NOMO-1 treated with DMSO at 0.1 percent for 48 hours (cell line): Measurements from ENCODE around the gene SEBOX.

Experiments
- DNase-seq: peaks from one replicate; lab custom pipeline; 2025; ENCODE audit not compliant: unreplicated experiment; lab: John Stamatoyannopoulos, UW

The SEBOX gene

DNA sequence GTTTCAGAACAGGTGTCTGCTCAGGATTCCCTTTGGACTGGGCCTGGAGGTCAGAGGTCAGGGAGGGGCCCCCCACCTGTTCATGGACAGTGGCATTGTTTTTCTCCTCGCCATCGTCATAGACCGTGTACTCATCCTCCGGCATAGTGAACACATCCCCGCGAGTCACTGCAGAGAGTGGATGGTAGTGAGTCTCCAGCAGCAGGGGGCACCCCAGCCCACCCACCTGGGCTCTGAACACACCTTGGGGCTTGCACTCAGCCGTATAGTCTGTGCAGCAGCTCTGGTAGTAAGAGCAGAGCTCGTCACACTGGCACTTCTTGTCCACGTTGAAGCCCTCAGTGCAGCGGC, 4.7 kb upstream of the SEBOX start:
- no peak for DNase-seq

DNA sequence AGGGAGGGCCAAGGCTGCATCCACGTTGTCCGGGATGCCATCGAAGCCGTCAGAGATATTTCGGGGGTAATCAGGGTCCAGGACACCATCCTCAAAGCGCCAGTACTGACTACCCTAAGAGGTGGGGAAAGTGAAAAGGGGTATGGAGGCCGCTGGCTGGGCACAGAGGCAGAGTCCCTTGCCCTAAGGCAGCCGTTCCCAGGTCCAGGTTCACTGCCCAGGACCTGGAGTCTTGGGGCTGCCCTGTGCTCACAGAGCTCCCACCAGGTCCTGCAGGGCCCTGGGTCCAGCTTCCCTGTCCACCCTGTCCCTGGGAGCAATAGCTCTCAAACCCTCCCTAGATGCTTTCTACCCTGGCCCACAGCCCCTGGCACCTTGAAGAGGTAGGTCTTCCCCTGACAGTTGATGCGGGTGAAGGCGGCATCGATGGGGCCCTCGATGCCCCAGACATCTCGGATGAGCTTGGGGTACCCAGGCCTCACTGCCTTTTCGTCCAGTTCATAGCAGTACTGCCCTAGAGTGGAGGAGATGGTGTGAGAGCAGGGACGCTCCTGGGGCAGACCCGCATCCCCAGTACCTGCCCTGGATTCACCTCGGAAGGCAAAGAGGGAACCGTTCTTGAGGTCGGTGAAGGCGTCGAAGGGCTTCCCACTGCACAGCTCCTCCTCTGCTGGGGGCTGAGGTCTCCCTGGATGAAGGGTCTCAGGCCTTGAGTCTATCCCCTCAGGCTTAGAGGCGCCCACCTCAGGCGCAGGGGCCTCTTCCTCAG, 4.1 kb upstream of the SEBOX start:
- DNase-seq, result no peak

DNA sequence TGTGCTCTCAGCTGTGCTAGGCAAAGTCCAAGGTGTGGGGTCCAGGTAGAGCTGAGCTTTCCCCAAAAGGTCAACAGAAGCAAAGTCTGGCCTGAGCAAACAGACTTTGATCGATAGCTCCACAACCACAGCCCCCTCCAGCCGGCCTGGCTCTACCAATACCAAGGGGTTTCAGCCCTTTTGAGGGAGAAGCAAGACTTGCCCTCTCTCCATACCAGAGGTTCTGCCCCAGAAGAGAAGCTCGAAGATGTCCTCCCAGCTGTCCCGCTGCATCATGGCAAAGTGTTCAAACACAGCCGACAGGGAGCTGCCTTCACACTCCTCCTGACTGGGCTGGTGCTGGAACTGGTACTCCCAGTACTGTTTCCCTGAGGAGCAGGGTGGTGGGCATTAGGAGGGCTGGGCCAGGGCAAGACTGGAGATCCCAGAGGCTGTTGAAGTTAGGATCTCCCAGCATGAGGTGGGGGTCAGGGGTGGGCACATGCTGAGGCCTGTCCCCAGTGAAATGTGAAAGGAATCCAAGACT, 3.4 kb upstream of the SEBOX start:
- DNase-seq, result no peak

DNA sequence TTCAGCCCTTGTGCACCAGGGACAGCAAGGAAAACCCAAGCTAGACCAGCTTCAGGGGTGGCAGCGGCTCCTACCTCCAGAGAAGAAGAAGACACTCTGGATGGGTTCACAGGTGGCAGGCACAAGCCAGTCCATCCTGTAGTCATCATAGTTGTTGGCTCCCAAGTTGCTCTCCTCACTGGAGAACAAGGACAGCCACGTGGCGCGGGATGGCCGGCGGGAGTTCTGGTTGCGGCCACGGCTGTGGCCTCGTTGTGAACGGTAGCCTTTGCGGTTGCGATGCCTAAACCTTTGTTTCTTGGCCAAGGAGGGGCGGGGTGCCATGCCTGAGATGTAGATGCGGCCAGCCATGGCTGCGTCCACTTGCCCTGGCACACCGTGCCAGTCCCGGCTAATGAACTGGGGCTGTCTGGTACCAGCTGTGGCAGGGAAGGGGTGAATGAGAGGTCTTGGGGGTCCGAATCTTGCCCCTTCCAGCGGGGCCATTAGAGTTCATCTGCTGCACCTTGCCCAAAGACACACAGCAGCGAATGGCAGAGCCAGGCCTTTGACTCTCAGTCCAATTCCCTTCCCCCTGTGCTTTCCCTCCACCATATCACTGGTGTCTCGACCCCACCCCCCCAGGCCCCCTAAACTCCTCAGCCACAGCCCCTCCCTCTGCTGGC, 2.8 kb upstream of the SEBOX start:
- no peak for DNase-seq

DNA sequence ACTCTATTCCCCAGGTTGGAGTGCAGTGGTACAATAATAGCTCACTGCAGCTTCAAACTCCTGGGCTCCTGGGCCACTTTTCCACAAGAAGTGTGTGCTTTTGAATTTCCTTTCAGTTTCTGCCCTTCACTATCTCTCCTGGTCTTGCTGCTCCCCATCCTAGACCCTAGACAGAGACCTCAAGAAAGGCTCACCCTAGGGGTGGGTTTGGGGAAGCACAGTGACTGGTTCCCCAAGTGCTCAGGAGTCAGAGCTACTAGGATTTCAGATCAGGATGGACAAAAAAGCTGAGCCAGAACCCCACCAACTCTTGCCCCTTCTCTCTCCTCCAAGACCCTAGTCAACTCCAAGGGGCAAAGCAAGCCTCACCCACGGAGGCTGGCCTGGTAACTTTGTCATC, 1.6 kb upstream of the SEBOX start:
- DNase-seq, result no peak

DNA sequence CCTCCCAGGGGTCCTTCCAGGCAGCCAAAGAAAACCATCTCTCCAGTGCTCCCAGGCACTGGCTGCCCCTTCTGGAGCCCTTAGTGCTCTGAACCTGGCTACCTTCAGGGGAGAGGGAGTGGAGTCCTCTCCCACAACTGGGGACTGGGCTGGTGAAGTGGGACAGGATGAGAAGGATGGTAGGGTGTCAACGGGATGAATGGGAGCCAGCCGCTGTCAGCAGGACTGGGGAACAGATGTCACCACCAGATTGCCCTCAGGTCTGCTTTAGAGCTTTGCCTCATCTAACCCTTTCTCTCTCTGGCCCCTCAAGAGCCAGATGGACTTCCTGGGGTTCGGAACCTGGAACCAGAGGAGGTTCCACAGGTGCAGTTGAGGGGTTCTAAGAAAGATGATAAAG, 488 bp upstream of the SEBOX start:
- no peak for DNase-seq

DNA sequence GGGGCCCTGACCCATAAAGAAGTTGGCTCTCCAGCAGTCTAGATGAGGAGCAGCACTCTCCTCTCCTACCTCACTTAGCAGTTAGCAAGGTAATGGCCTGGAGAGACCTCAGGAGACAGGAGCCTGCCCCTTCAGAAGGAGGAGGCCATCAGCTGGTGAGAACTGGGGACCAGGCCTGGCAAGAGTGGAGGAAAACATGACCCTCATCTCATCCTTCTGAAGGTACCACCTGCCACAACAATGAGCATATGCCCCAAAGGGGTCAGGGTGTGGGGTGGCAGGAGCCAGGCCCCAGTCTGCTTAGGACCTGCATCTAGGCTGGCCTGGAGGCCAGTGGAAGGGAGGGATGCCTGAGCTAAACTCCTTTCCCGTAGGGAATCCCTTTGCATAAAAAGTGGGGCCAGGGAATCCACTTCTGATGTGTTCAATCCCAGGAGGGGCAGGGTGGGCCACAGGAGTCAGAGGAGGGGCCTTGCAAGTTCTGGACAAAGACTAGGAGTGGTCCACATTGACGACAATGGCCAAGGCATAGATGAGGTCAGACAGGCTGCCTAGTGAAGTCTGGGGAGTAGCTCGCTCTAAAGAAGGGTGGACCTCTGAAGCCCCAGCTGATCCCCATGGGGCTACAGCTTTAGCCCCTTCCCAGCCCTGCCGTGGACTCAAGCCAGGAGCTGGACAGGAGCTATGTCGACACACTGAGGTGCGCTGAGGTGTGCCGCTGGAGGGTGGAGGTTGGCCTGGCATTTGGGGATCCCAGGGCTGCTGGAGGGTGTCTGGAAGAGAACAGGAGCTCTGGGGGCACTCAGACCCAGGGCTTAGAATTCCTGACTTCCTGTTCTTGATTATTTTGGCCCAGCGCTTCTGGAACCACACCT, 986 bp downstream of the SEBOX start:
- DNase-seq, result no peak

DNA sequence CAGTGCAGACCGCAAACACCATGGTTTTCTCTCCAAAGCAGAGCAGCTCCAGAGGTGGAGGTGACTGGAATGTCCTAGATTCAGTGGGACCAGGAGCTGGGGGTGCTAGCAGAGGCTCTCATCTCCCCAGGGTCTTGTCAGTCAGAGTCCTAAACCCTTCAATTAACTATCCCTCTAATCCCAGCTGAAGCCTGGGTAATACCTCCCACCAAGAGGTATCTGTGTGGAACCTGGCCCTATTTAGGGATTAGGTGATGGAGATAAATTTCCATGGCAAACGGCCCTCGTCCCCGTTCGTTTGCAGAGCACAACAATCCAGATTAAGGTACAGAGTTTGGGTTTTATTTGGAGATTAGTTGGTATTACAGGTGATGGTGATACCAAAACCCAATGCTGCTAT, 1.8 kb downstream of the SEBOX start:
- no peak for DNase-seq

DNA sequence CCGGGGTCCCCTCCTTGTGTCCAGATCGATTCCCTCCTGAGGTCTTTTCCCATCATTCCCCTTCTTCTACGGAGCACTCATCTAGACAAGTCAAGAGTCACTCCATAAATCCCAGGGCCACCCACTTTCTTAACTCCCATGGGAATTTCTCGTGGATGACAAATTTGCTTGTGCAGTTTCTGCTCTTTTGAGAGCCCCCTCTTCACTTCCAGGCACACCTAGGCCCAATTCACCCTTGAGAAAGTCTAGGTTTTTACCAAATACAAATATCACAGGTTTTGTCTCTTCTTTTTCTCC, 7.2 kb downstream of the SEBOX start:
- no peak for DNase-seq

DNA sequence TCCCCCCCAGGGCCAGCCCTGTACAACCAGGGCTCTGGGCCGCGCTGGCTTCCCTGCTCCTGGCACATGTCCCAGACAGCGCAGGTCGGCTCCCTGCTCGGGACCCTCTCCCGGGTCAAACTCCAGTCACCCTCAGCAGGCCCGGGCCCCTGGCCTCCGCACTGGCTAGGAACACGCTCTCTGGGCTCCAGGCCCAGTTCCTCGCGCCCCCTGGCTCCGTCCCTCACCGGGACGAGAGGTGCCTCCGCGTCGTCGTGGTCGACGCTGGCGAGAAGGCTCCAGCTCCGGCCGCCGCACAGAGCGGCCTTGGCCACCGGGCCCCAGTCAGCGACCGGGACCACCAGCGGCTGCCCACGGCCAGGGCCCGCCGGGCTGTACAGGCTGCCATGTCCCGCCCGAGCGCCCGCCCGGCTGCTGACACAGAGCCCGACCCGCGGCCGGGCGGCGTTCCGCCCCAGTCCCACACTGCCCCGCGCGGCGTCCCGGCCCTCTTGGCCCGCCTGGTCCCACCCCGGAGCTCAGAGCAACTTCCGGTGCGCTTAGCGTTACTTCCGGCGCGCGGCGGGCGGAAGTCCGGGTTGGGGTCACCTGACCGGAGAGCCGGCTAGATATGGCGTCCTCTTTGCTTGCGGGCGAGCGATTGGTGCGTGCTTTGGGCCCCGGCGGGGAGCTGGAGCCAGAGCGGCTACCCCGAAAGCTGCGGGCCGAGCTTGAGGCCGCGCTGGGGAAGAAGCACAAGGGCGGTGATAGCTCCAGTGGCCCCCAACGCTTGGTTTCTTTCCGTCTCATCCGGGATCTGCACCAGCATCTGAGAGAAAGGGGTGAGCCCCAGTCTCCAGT, 7.7 kb downstream of the SEBOX start, which contains the start of gene POLDIP2:
TSS of gene POLDIP2 (minus strand) at position 467 of the 840 bp plus-strand sequence. CDS start at position 388, 79 bp downstream.
- peak; percentile 91 for DNase-seq

DNA sequence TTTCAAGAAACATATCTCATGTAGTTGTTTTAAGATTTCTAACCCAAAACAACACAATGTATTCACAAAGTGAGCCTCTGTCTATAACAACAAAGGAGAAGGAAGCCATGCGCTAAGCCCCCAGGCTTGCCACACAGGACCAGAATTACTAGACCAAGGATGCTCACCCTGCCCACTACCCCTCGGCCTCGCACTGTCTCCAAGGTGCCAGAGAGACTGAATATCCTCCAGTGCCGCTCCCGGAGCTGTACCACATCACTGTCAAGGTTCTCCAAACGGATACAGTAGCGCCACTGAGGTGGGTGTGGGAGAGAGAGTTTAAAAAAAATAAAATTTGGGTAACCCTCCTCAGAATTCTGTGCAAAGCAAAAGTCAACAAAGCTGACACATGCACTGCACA, 14.7 kb downstream of the SEBOX start:
- DNase-seq, result no peak

DNA sequence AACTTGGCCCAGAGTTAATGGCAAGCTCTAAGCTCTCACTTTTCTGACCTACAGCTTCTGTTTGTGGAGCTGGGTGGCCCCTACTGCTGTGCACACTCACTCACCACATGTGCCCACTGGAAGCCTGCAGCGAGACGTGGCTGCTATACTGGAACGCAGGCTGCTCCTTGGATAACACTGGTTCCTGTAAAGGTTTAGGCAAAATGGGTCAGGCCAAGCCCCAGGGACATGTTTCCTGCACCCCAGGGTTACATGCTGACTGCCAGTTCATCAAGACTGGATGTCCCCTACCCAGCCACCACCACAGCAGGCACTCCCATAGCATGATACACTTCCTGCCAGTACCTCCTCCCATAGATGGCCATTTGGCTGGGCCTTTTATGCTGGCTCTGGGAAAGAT, 16.0 kb downstream of the SEBOX start:
- no peak for DNase-seq

DNA sequence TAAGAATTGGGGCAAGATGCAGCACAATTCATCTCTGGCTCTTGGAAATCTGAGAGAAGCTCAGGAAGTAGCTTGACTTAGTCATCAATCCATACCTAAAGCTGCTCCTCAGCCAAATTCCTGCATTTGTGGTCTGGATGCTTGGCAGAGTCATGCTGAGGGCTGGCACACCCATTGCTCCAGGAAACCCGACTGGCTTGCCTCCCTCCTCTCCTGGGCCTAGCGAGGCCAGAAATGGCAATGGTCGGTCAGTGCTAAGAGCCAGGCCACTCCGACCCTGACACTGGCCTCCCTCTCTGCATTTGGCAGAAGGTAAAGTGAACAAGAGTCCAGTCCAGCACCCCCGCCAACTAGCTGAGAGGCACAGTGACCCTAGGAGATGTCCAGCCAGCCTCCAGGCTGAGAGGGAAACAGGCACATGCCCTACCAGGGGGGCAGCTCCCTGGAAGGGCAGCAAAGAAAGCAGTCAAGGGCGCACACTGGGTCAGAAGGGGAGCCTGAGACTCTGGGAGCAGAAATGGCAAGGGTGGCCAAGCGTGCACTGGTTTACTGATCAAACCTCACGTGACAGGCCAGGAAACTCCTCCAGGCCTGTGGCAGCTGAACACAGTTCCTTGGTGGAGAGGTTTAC, 17.6 kb downstream of the SEBOX start:
- no peak for DNase-seq

DNA sequence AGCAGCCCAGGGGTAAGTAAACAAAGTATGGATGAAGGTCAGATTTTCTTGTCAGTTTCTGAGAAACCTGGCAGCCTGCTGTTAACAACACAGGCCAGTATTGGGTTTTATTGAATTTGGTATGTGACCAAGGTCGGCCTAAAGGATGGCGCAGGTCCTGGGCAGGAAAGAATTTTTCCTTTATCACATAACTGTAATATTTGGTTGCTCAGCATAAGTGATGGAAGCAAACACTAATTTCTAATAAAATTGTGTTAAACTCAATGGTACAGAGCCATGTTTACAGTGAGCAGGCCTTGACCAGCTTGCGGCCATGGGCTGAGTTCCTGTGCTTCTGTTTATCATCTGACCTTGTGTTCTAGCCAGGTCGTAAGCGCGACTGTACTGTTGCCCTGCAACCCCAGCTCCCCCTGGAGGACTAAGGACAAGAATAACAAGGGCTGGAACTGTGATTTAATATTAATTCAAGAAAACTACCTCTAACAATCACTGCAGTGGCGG, 18.2 kb downstream of the SEBOX start:
- DNase-seq, result no peak

DNA sequence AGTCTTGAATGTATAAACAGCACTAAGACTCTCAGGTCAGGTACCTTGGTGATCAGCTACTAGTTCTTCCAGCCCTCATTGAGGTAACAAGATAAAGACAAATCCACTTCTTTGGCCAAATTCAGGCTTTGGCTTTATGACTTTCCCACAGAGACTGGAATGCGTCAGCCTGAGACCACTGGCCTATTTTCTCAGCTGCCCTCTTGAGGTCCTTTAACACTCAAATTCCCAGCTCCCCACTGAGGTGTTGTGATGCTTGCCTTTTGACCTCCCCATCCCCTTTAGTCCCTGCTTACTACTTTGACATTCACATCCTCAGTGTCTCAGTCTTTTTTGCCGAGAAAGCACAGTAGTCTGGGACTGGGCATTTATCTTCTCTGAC, 18.8 kb downstream of the SEBOX start:
- no peak for DNase-seq

DNA sequence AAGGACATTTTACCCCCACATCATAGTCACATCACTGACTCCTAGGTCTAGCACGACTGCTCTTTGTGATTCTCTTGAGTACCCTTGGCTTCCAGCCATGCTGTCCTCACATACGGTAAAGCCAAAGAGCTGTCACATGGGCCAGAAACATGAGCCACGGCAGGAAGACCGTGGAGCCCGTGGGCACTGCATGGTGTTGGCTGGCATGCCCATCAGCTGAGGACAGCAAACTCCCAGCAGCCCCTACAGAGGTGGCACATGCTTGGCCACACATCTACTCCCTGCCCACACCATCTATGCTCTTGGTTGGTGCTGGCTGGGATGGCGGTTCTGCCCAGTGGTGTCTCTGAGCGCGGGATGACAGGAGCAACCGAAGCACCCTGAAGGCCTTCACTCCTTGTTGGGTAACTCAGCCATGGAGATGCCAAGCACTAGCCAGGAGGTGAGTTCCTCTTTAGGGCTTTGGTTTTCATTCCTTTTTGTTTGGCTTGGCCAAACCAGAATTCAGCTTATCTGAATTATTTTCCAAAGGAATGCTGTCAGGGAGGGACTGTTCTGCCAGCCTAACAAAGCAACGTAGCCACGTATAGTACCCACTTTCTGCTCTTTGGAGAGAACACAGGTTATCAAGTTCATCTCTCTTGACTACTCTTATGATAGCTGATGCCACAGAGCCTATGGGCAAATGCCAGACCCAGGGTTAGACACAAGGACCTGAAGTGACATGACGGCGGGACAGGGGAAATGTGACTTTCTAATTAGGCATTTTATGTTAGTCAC, 19.4 kb downstream of the SEBOX start:
- DNase-seq, result no peak

DNA sequence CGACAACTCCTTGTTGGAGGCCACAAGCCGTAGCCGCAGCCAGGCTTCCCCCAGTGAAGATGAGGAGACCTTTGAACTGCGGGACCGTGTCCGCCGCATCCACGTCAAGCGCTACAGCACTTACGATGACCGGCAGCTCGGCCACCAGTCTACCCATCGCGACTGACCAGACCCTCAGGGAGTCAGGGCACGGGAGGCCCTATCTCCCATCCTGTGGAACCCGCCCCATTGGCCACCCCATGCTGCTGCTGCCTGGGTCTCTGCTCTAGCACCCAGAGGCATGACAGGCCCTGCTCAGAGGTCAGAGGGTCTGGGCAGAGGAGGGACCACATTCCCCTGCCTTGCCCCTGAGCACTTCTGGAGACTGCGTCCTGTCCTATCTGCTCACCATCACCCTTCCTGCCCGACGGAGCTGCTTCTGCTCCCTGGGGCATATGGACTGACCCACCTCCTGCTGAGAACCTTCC, 20.5 kb downstream of the SEBOX start:
- DNase-seq, result no peak

DNA sequence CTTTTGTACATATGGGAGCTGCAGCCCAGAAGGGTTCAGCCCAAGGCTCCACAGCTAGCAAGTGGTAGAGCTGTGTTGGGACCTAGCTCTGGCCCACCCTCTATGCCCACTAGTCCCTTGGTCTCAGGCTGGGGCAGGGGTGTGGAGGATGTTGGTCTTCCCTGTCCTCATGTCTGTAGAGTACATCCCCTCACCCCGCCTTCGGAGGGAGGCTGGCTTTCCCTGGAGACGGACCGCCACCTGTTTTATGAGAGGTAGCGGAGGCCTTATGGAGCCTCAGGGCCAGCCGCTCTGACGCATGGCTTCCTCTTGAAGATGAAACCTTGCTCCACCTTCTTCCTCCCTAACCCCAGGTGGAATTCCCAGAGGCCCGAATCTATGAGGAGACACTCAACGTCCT, 21.0 kb downstream of the SEBOX start:
- DNase-seq, result no peak

DNA sequence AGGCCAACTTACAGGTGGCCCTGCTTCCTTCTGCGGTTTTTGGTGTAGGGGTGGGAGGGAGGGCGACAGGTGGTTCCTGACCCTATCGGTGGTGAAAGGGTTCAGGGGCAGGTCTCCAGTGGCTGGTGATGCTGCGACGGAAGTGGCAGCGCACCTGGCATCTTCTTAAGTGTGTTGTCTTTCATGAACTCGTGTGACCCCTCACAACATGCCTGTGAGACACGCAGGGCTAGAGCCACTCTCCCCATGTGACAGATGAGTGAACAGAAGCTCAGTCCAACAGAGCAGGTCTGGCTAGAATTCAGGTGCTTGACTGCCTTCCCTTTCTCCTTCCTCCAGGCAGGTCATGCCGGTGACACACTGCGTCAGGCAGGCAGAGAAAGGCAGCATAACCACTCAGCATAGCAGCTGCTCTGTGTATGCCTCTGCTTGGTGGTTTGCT, 21.5 kb downstream of the SEBOX start:
- no peak for DNase-seq
